H1 (cell line): ENCODE data around the gene MESD.

Source experiments
- BRCA1 ChIP-seq: IDR thresholded peaks from 2 replicates; pipeline ENCODE4 v1.6.1; 2012; ENCODE audit warnings: low read depth, low read length, improper control_type of control experiment
- CEBPB ChIP-seq: IDR thresholded peaks from 2 replicates; pipeline ENCODE4 v1.6.1; 2012; ENCODE audit warnings: low read depth, low read length
- CTCF ChIP-seq, 3 experiments: IDR thresholded peaks; 1 replicate in 2 of 3; 2 replicates in 1 of 3; pipeline versions ENCODE4 v1.5.1 to v1.6.1; 2011; ENCODE audit warnings: low read length in 3 of 3, mild to moderate bottlenecking in 3 of 3, inconsistent platforms in 2 of 3, low read depth in 1 of 3, moderate library complexity in 1 of 3; ENCODE audit not compliant: insufficient read depth in 1 of 3; ENCODE audit errors: control extremely low read depth in 1 of 3
- EZH2 ChIP-seq: fragments of 200-600 bp; sonication (generic); IDR thresholded peaks from 2 replicates; pipeline ENCODE4 v1.7.1; 2012; ENCODE audit warnings: low read depth, mild to moderate bottlenecking, moderate library complexity, low read length, inconsistent platforms; ENCODE audit not compliant: severe bottlenecking
- HDAC2 ChIP-seq, 2 experiments: fragments of 300-600 bp in 1 of 2; sonication (generic) in 1 of 2; IDR thresholded peaks; 2 replicates each; pipeline ENCODE4 v1.6.1; 2011 to 2012; ENCODE audit warnings: low read depth in 2 of 2, low read length in 2 of 2, mild to moderate bottlenecking in 2 of 2, moderate library complexity in 2 of 2, borderline replicate concordance in 1 of 2, inconsistent platforms in 1 of 2
- POLR2A ChIP-seq, 2 experiments: IDR thresholded peaks; 1 replicate in 1 of 2; 2 replicates in 1 of 2; pipeline ENCODE4 v1.6.1; 2011; ENCODE audit warnings: low read depth in 2 of 2, low read length in 2 of 2, mild to moderate bottlenecking in 2 of 2; ENCODE audit errors: control extremely low read depth in 1 of 2
- POLR2AphosphoS5 ChIP-seq: IDR thresholded peaks from 2 replicates; pipeline ENCODE4 v1.6.1; 2011; ENCODE audit warnings: low read depth, low read length
- SP1 ChIP-seq: IDR thresholded peaks from 2 replicates; pipeline ENCODE4 v1.6.1; 2011; ENCODE audit warnings: low read depth, low read length
- SUZ12 ChIP-seq: fragments of 200-600 bp; sonication (generic); IDR thresholded peaks from 2 replicates; pipeline ENCODE4 v1.6.1; 2012; ENCODE audit warnings: mild to moderate bottlenecking, inconsistent platforms, low read length, moderate library complexity, mixed read lengths

DNA sequence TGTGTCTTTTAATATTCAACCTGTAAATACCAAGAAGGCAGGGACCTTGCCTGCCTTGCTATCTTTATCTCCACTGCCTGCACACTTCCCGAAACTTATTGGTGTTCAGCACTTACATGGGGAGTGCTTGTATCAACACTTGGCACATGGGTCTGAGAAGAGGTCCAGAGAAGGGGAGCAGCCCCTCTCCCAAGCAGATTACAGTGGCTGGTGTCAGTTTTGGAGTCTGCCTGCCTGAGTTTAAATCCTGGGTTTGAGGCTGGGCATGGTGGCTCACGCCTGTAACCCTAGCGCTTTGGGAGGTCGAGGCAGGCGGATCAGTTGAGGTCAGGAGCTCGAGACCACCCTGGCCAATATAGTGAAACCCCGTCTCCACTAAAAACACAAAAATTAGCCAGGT lies 20.3 kb downstream of the MESD start:
- no peak for TF ChIP-seq HDAC2 (IDR thresholded peaks at IDR 0.05; ENCODE audit: borderline replicate concordance in 1 of 2, low read depth in 2 of 2, low read length in 2 of 2)
- no peak for TF ChIP-seq EZH2
- TF ChIP-seq POLR2AphosphoS5 = no peak
- TF ChIP-seq BRCA1 = no peak
- TF ChIP-seq SP1 = no peak
- TF ChIP-seq CTCF (IDR thresholded peaks at IDR 0.05; ENCODE audit: control extremely low read depth in 1 of 3, insufficient read depth in 1 of 3, low read depth in 1 of 3, low read length in 3 of 3) = no peak
- no peak for TF ChIP-seq POLR2A (IDR thresholded peaks at IDR 0.05; ENCODE audit: control extremely low read depth in 1 of 2, low read depth in 2 of 2, low read length in 2 of 2)
- no peak for TF ChIP-seq SUZ12
- no peak for TF ChIP-seq CEBPB
